Astrocyte of the cerebellum (primary cell): ENCODE measurements around the gene KCNK16.
"Not testable (repeated sequence)": the region's sequence is repeated elsewhere in the genome, so short reads cannot be mapped to it uniquely, and the experiment has no call there.

Source experiments
- DNase-seq: peaks from one replicate; pipeline ENCODE4 v3.0.0-alpha.2; 2011; ENCODE audit warnings: low read depth
- H3K4me3 ChIP-seq: 2 replicates; pipeline ENCODE4 v1.5.1; 2011; ENCODE audit warnings: mild to moderate bottlenecking, low read depth, low read length, moderate library complexity
- in situ Hi-C: cut with HindIII; loops from 2 replicates; pipeline ENCODE4 v1.10.0; 2017; ENCODE audit warnings: low sequenced_read_pairs
- TF ChIP-seq, protein P1 (sequence below): IDR thresholded peaks from 2 replicates; pipeline ENCODE4 v1.5.1; 2012; ENCODE audit warnings: low read length, low read depth, moderate library complexity, mild to moderate bottlenecking; ENCODE audit errors: missing control alignments

Gene KCNK16

DNA sequence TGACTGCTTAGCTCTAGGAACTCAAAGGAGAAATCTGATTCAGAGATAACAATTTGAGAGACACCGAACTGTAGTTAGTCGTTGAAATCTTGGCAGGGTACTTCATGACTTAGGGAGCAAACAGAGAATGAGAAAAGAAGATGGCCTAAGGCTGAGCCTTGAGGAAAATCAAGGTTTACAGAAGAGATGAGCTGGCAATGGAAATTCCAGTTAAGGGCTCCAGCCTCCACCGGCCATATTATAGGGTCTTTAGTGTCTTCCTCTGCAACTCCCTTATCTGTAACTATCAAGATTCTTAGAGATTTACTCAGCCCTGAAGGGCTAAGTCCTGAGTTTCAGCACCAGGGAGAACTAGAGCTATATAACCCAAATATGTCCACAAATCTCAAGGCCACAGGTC is 34.9 kb downstream of the KCNK16 start:
- TF ChIP-seq, protein P1, sequence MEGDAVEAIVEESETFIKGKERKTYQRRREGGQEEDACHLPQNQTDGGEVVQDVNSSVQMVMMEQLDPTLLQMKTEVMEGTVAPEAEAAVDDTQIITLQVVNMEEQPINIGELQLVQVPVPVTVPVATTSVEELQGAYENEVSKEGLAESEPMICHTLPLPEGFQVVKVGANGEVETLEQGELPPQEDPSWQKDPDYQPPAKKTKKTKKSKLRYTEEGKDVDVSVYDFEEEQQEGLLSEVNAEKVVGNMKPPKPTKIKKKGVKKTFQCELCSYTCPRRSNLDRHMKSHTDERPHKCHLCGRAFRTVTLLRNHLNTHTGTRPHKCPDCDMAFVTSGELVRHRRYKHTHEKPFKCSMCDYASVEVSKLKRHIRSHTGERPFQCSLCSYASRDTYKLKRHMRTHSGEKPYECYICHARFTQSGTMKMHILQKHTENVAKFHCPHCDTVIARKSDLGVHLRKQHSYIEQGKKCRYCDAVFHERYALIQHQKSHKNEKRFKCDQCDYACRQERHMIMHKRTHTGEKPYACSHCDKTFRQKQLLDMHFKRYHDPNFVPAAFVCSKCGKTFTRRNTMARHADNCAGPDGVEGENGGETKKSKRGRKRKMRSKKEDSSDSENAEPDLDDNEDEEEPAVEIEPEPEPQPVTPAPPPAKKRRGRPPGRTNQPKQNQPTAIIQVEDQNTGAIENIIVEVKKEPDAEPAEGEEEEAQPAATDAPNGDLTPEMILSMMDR = no peak
- in situ Hi-C loops = no loop called here
- no peak for DNase-seq
- no peak overlapping the region for H3K4me3 ChIP-seq

DNA sequence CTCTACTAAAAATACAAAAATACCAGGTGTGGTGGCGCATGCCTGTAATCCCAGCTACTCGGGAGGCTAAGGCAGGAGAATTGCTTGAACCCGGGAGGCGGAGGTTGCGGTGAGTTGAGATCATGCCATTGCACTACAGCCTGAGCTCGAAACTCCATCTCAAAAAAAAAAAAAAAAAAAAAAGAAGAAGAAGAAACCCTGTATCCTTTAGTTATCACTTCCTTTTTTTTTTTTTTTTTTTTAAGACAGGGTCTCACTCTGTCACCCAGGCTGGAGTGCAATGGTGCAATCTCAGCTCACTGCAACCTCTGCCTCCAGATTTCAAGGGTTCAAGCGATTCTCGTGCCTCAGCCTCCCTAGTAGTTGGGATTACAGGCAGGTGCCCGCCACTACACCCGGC is 35.9 kb downstream of the KCNK16 start:
- DNase-seq, H3K4me3 ChIP-seq, in situ Hi-C loops: not testable (repeated sequence)

GRCh38 chr6:39282774-39283173 is 39.7 kb downstream of the KCNK16 start:
- H3K4me3 ChIP-seq = no peak overlapping the region
- DNase-seq = no peak
- in situ Hi-C loops = no loop called here
- TF ChIP-seq, protein P1 = no peak

DNA sequence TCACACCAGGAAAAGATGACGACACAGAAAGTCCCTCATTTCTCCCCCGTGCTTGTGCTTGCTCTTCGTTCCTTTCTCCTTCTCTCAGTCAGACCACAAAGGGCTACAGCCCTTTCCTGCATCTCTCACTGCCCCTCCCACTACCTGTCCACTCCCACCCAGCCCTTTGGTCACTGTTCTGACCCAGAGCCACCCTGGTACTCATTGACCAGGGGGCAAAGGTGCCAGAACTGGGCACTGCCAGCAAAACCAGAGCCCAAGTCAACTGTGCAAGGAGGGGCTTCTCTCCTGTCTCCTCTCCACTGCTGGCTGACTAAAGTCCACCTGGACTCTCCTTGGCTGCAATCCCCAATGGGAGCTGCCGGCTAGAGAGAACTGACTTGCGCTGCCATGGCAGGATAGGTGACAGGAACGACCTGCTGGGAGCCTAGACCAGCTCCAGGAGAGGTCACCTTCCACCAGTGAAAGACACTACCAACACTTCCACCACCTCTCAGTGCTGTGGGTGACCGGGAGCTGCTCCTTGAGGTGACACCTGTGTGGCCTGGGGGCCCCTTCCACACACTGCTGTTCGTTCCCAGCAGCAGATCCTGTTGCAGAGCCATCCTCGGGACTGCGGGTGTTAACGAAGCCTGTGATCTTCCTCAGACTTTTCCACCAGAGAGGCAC is 41.1 kb downstream of the KCNK16 start:
- DNase-seq = no peak
- in situ Hi-C loops = no loop called here
- no peak overlapping the region for H3K4me3 ChIP-seq
- TF ChIP-seq, protein P1 = no peak

GRCh38 chr6:39280247-39280731 is 42.2 kb downstream of the KCNK16 start:
- no peak overlapping the region for H3K4me3 ChIP-seq
- in situ Hi-C loops = no loop called here
- TF ChIP-seq, protein P1 = no peak
- no peak for DNase-seq

DNA sequence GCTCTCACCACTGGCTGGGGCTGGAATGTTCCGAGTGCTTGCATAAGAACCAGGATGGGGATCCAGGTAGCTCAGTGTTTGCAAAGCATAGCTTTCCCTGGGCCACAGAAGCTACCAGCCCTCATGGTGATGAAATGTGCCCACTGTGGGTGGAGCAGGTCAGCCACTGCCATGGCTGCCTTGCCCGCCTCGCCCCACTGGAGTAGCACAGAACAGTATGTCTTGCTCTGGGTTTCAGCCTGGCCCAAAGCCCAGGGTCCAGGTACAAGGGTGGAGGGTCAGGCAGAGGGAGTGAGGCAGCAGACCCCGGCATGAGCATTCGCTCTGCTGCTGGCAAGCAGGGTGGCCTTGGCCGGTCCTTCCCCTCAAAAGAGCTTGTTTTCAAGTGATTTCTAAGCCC is 43.0 kb downstream of the KCNK16 start:
- TF ChIP-seq, protein P1 = no peak
- H3K4me3 ChIP-seq = no peak overlapping the region
- DNase-seq = no peak
- in situ Hi-C loops = no loop called here

GRCh38 chr6:39276379-39276995 is 46.0 kb downstream of the KCNK16 start:
- DNase-seq = no peak
- TF ChIP-seq, protein P1 = no peak
- in situ Hi-C loops = no loop called here
- no peak overlapping the region for H3K4me3 ChIP-seq
